IPS DF 4.7 (cell line): Measurements from ENCODE around the gene UGT1A9.

Source experiments
- DNase-seq: peaks from one replicate; pipeline ENCODE4 v3.0.0-alpha.2; 2013; ENCODE audit warnings: low spot score; ENCODE audit errors: extremely low read depth

UGT1A9 gene

GRCh38 chr2:233758141-233758540 lies 86.4 kb downstream of the UGT1A9 start:
- no peak for DNase-seq

GRCh38 chr2:233758849-233759248 lies 87.2 kb downstream of the UGT1A9 start:
- no peak for DNase-seq

GRCh38 chr2:233760043-233760442 lies 88.3 kb downstream of the UGT1A9 start, which contains the start of gene UGT1A1:
UGT1A1 (plus strand) TSS chr2:233760270; CDS start chr2:233760288, 18 bp downstream.
- DNase-seq = no peak

- DNase-seq = no peak
Measured at GRCh38 chr2:233761040-233761769, 89.5 kb downstream of the UGT1A9 start.

GRCh38 chr2:233764264-233764663 lies 92.6 kb downstream of the UGT1A9 start:
- no peak for DNase-seq

- no peak for DNase-seq
Measured at GRCh38 chr2:233764761-233765160, 93.1 kb downstream of the UGT1A9 start.

- DNase-seq = no peak
Measured at GRCh38 chr2:233766416-233766815, 94.7 kb downstream of the UGT1A9 start.

- no peak for DNase-seq
Measured at GRCh38 chr2:233768076-233768475, 96.4 kb downstream of the UGT1A9 start.

GRCh38 chr2:233769260-233769659 lies 97.6 kb downstream of the UGT1A9 start:
- DNase-seq = no peak

- no peak for DNase-seq
Measured at GRCh38 chr2:233772153-233772552, 100.5 kb downstream of the UGT1A9 start.

- DNase-seq = no peak
Measured at GRCh38 chr2:233772583-233772982, 100.9 kb downstream of the UGT1A9 start.

GRCh38 chr2:233773854-233774253 lies 102.2 kb downstream of the UGT1A9 start:
- DNase-seq = no peak

- no peak for DNase-seq
Measured at GRCh38 chr2:233775414-233775813, 103.7 kb downstream of the UGT1A9 start.

GRCh38 chr2:233778030-233778429 lies 106.3 kb downstream of the UGT1A9 start, which contains the start of gene MROH2A:
MROH2A (plus strand) TSS chr2:233778330; CDS start chr2:233779359, 1,029 bp downstream.
- DNase-seq = no peak

- no peak for DNase-seq
Measured at GRCh38 chr2:233779722-233780121, 108.0 kb downstream of the UGT1A9 start.

GRCh38 chr2:233780771-233781170 lies 109.1 kb downstream of the UGT1A9 start:
- no peak for DNase-seq

GRCh38 chr2:233789554-233789953 lies 117.9 kb downstream of the UGT1A9 start:
- no peak for DNase-seq

GRCh38 chr2:233791151-233791882 lies 119.6 kb downstream of the UGT1A9 start:
- no peak for DNase-seq

GRCh38 chr2:233791883-233792329 lies 120.2 kb downstream of the UGT1A9 start:
- no peak for DNase-seq

GRCh38 chr2:233792720-233793119 lies 121.0 kb downstream of the UGT1A9 start:
- no peak for DNase-seq

GRCh38 chr2:233793465-233794127 lies 121.9 kb downstream of the UGT1A9 start:
- no peak for DNase-seq

GRCh38 chr2:233794128-233794658 lies 122.5 kb downstream of the UGT1A9 start:
- no peak for DNase-seq
